H9 (cell line): ENCODE measurements around the gene RDH11. TPM values are rescaled to one million over a fixed set of nuclear protein-coding genes. Genes with fewer than 3 reads are reported as not detected.

Experiments used
- DNase-seq: peaks from one replicate; pipeline ENCODE4 v3.0.0-alpha.2; 2017
- H2AFZ ChIP-seq: one replicate; pipeline ENCODE4 v1.6.1; 2013; ENCODE audit warnings: mild to moderate bottlenecking, low read length, control low read depth, moderate library complexity
- H2AK5ac ChIP-seq: 2 replicates; pipeline ENCODE4 v1.6.1; 2013; ENCODE audit warnings: low read length, control low read depth, mixed read lengths; ENCODE audit not compliant: insufficient read length
- H2BK120ac ChIP-seq: one replicate; pipeline ENCODE4 v1.6.1; 2013; ENCODE audit warnings: low read depth, mild to moderate bottlenecking, low read length, control low read depth, inconsistent platforms; ENCODE audit not compliant: poor library complexity, severe bottlenecking
- H2BK12ac ChIP-seq: 2 replicates; pipeline ENCODE4 v1.6.1; 2013; ENCODE audit warnings: low read length, control low read depth, mixed read lengths, low read depth; ENCODE audit not compliant: insufficient read length
- H2BK15ac ChIP-seq: 2 replicates; pipeline ENCODE4 v1.6.1; 2013; ENCODE audit warnings: low read depth, low read length, control low read depth
- H2BK20ac ChIP-seq: one replicate; pipeline ENCODE4 v1.6.1; 2013; ENCODE audit warnings: low read depth, mild to moderate bottlenecking, low read length, control low read depth, inconsistent platforms; ENCODE audit not compliant: poor library complexity, severe bottlenecking
- H2BK5ac ChIP-seq: 2 replicates; pipeline ENCODE4 v1.6.1; 2013; ENCODE audit warnings: low read length, control low read depth, mixed read lengths; ENCODE audit not compliant: insufficient read length
- H3K14ac ChIP-seq: 2 replicates; pipeline ENCODE4 v1.6.1; 2013; ENCODE audit warnings: low read length, control low read depth; ENCODE audit not compliant: insufficient read depth
- H3K18ac ChIP-seq: 2 replicates; pipeline ENCODE4 v1.6.1; 2013; ENCODE audit warnings: low read depth, mild to moderate bottlenecking, mixed read lengths, low read length, control low read depth; ENCODE audit not compliant: insufficient read length
- H3K23ac ChIP-seq: 2 replicates; pipeline ENCODE4 v1.6.1; 2013; ENCODE audit warnings: low read length, control low read depth, mixed read lengths, low read depth; ENCODE audit not compliant: insufficient read length
- H3K23me2 ChIP-seq: 2 replicates; pipeline ENCODE4 v1.6.1; 2013; ENCODE audit warnings: low read depth, mild to moderate bottlenecking, mixed read lengths, low read length, control low read depth; ENCODE audit not compliant: insufficient read length, poor library complexity, severe bottlenecking
- H3K27ac ChIP-seq: 2 replicates; pipeline ENCODE4 v1.5.1; 2013; ENCODE audit warnings: low read length, control low read depth, mixed read lengths, low read depth; ENCODE audit not compliant: insufficient read length
- H3K27me3 ChIP-seq: 2 replicates; pipeline ENCODE4 v1.6.1; 2013; ENCODE audit warnings: low read length, control low read depth, inconsistent platforms; ENCODE audit not compliant: insufficient read depth
- H3K4ac ChIP-seq: 2 replicates; pipeline ENCODE4 v1.6.1; 2013; ENCODE audit warnings: low read depth, mild to moderate bottlenecking, control low read depth, inconsistent platforms, low read length, moderate library complexity
- H3K4me1 ChIP-seq: 2 replicates; pipeline ENCODE4 v1.6.1; 2013; ENCODE audit warnings: low read length, control low read depth, inconsistent platforms; ENCODE audit not compliant: insufficient read depth
- H3K4me2 ChIP-seq: 2 replicates; pipeline ENCODE4 v1.6.1; 2013; ENCODE audit warnings: low read length, control low read depth, mixed read lengths; ENCODE audit not compliant: insufficient read length, insufficient read depth
- H3K56ac ChIP-seq: 2 replicates; pipeline ENCODE4 v1.6.1; 2013; ENCODE audit warnings: low read depth, mild to moderate bottlenecking, mixed read lengths, low read length, control low read depth; ENCODE audit not compliant: insufficient read length
- H3K79me1 ChIP-seq: 2 replicates; pipeline ENCODE4 v1.6.1; 2013; ENCODE audit warnings: low read depth, mild to moderate bottlenecking, moderate library complexity, low read length, control low read depth, inconsistent platforms; ENCODE audit not compliant: insufficient read depth, poor library complexity, severe bottlenecking
- H3K79me2 ChIP-seq: 2 replicates; pipeline ENCODE4 v1.6.1; 2013; ENCODE audit warnings: low read length, control low read depth, inconsistent platforms; ENCODE audit not compliant: insufficient read depth
- H3K9ac ChIP-seq: 2 replicates; pipeline ENCODE4 v1.6.1; 2013; ENCODE audit warnings: low read length, control low read depth, mixed read lengths; ENCODE audit not compliant: insufficient read length; ENCODE audit errors: extremely low read depth
- H3K9me3 ChIP-seq: one replicate; pipeline ENCODE4 v1.6.1; 2013; ENCODE audit warnings: low read depth, low read length, inconsistent platforms; ENCODE audit not compliant: control insufficient read depth
- H3T11ph ChIP-seq: one replicate; pipeline ENCODE4 v1.6.1; 2013; ENCODE audit warnings: mild to moderate bottlenecking, low read length, control low read depth, inconsistent platforms
- H4K20me1 ChIP-seq: one replicate; pipeline ENCODE4 v1.6.1; 2013; ENCODE audit not compliant: control insufficient read depth, insufficient read length, insufficient read depth
- H4K5ac ChIP-seq: 2 replicates; pipeline ENCODE4 v1.6.1; 2013; ENCODE audit warnings: low read depth, mild to moderate bottlenecking, mixed read lengths, low read length, control low read depth; ENCODE audit not compliant: insufficient read length
- H4K8ac ChIP-seq: replicated peaks from 2 replicates; pipeline ENCODE4 v1.6.1; 2013; ENCODE audit warnings: low read length, control low read depth, mixed read lengths, low read depth; ENCODE audit not compliant: insufficient read length
- H4K91ac ChIP-seq: 2 replicates; pipeline ENCODE4 v1.6.1; 2013; ENCODE audit warnings: low read depth, mild to moderate bottlenecking, moderate library complexity, mixed read lengths, low read length, control low read depth; ENCODE audit not compliant: insufficient read length
- H3K27ac Mint-ChIP-seq, 3 experiments: 2 replicates in 2 of 3; 3 replicates in 1 of 3; pipeline ENCODE4 v1.8.0; 2020 to 2021; ENCODE audit warnings: mixed read lengths in 3 of 3, mild to moderate bottlenecking in 1 of 3, moderate library complexity in 1 of 3
- H3K27me3 Mint-ChIP-seq: 2 replicates; pipeline ENCODE4 v1.8.0; 2021; ENCODE audit warnings: low read depth, mild to moderate bottlenecking, moderate library complexity, mixed read lengths
- H3K36me3 Mint-ChIP-seq, 3 experiments: 2 replicates in 2 of 3; 3 replicates in 1 of 3; pipeline ENCODE4 v1.8.0; 2020 to 2021; ENCODE audit warnings: low read depth in 3 of 3, mixed read lengths in 3 of 3; ENCODE audit not compliant: insufficient read depth in 1 of 3
- H3K4me1 Mint-ChIP-seq, 2 experiments: 2 replicates each; pipeline ENCODE4 v1.8.0; 2020; ENCODE audit warnings: mixed read lengths in 2 of 2
- H3K4me3 Mint-ChIP-seq, 2 experiments: 2 replicates in 1 of 2; 3 replicates in 1 of 2; pipeline ENCODE4 v1.8.0; 2020 to 2021; ENCODE audit warnings: mild to moderate bottlenecking in 2 of 2, mixed read lengths in 2 of 2, moderate library complexity in 1 of 2
- H3K9me3 Mint-ChIP-seq, 2 experiments: 2 replicates in 1 of 2; 3 replicates in 1 of 2; pipeline ENCODE4 v1.8.0; 2020; ENCODE audit warnings: mild to moderate bottlenecking in 2 of 2, mixed read lengths in 2 of 2, moderate library complexity in 1 of 2
- CTCF ChIP-seq: fragments of 200-600 bp; sonication (generic); conservative IDR thresholded peaks from 3 replicates; pipeline ENCODE4 v1.8.0; 2021; ENCODE audit warnings: antibody characterized with exemption, mild to moderate bottlenecking
- WGBS: extraction: QIAGEN DNeasy Blood & Tissue Kit; methylation state at CpG from one replicate; pipeline ENCODE4 v1.1.7; 2013; ENCODE audit warnings: missing lambda C conversion rate, low lambda C conversion rate, mixed read lengths; ENCODE audit not compliant: insufficient read length; ENCODE audit errors: extremely low coverage; 5-methylcytosine and 5-hydroxymethylcytosine counted together
- total RNA-seq: library from RNA; stranded (reverse); gene quantifications from 2 replicates; pipeline ENCODE4 v1.2.1, GENCODE V29; 2021

Gene RDH11
- total RNA-seq, 1 experiment from 2014 or later = 83.4 TPM

GRCh38 chr14:67694791-67695393 lies 672 bp downstream of the RDH11 start:
- H4K20me1 ChIP-seq = no peaks in the 10 kb centered on the region
- H2BK120ac ChIP-seq = no peak overlapping the region
- H3K27ac Mint-ChIP-seq = peak overlapping the region; percentile 97
- peak overlapping the region; percentile 88 for H3K9ac ChIP-seq
- no peak overlapping the region for H3K56ac ChIP-seq
- peaks cover 32 to 33% (median 33%) of the 10 kb centered on the region in 3 experiments for H3K36me3 Mint-ChIP-seq
- no peak overlapping the region for H2BK12ac ChIP-seq
- DNase-seq = peak; percentile 93
- no peak overlapping the region for H4K91ac ChIP-seq
- no peak for TF ChIP-seq CTCF
- no peak overlapping the region for H2BK20ac ChIP-seq
- peak overlapping the region; percentile 73 for H3K18ac ChIP-seq
- no peaks in the 10 kb centered on the region for H3K9me3 Mint-ChIP-seq
- H3K4me1 ChIP-seq = peaks cover 4% of the 10 kb centered on the region; the same call in 1 of the 2 replicates
- H3K79me1 ChIP-seq = peaks cover 16% of the 10 kb centered on the region
- no CpG with 5 or more reads among the region's 21 CpGs for WGBS
- no peak overlapping the region for H2AFZ ChIP-seq
- H2BK5ac ChIP-seq = peak overlapping the region; percentile 16
- peaks cover 20% of the 10 kb centered on the region for H3K79me2 ChIP-seq
- H3K9me3 ChIP-seq = no peaks in the 10 kb centered on the region
- no peak overlapping the region for H2BK15ac ChIP-seq
- no peaks in the 10 kb centered on the region for H3K23me2 ChIP-seq
- peaks cover 10% of the 10 kb centered on the region for H3K27me3 Mint-ChIP-seq
- no peak overlapping the region for H2AK5ac ChIP-seq
- no peak overlapping the region for H4K5ac ChIP-seq
- H3T11ph ChIP-seq = no peak overlapping the region
- H3K4me1 Mint-ChIP-seq = peaks cover 15 to 21% of the 10 kb centered on the region in 2 experiments
- no peak overlapping the region for H4K8ac ChIP-seq
- peak overlapping the region; percentile 60 for H3K14ac ChIP-seq
- no peaks in the 10 kb centered on the region for H3K27me3 ChIP-seq
- peak overlapping the region; percentile 87 to 98 for H3K4me3 Mint-ChIP-seq
- peak overlapping the region; percentile 66 for H3K27ac ChIP-seq
- H3K23ac ChIP-seq = no peak overlapping the region
- H3K4ac ChIP-seq = no peak overlapping the region
- peak overlapping the region; percentile 85 for H3K4me2 ChIP-seq
